Measurements from ENCODE around the gene SEM1. TPM values are rescaled to one million over a fixed set of nuclear protein-coding genes. Genes with fewer than 3 reads are reported as not detected.

SEM1 gene
- total RNA-seq, 1 donor: 21.2 TPM

DNA sequence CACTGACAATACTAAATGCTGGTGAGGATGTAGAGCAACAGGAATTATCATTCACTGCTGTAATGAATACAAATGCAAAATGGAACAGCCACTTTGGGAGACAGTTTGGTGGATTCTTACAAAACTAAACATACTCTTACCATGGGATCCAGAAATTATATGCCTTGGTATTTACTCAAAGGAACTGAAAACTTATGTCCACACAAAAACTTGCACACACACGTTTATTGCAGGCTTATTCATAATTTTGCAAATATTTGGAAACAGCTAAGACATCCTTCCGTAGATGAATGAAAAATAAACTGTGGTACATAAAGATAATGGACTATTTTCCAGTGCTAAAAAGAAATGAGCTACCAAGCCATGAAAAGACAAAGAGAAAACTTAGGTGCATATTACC, 69.6 kb downstream of the SEM1 start:
- no peak for DNase-seq (ENCODE audit: low read depth)
- no peak overlapping the region for H3K4me3 ChIP-seq (ENCODE audit: low read depth, low read length)
- TF ChIP-seq, protein P1, sequence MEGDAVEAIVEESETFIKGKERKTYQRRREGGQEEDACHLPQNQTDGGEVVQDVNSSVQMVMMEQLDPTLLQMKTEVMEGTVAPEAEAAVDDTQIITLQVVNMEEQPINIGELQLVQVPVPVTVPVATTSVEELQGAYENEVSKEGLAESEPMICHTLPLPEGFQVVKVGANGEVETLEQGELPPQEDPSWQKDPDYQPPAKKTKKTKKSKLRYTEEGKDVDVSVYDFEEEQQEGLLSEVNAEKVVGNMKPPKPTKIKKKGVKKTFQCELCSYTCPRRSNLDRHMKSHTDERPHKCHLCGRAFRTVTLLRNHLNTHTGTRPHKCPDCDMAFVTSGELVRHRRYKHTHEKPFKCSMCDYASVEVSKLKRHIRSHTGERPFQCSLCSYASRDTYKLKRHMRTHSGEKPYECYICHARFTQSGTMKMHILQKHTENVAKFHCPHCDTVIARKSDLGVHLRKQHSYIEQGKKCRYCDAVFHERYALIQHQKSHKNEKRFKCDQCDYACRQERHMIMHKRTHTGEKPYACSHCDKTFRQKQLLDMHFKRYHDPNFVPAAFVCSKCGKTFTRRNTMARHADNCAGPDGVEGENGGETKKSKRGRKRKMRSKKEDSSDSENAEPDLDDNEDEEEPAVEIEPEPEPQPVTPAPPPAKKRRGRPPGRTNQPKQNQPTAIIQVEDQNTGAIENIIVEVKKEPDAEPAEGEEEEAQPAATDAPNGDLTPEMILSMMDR (IDR thresholded peaks at IDR 0.05; ENCODE audit: insufficient read depth, low read depth, low read length): no peak

All from fibroblast of villous mesenchyme (primary cell).